ENCODE data around the gene ZFPM1.

ZFPM1 gene

Small RNA genes within 50 kb of the gene (small RNA-seq; reads per million reads assigned to genes)
- gene MIR5189 (ENCODE audit: insufficient read depth) = 2.0 reads per million
